HCT116 (cell line): ENCODE measurements around the gene TNRC18. TPM values are rescaled to one million over a fixed set of nuclear protein-coding genes. Genes with fewer than 3 reads are reported as not detected.

Experiments used
- ATAC-seq: fragments of 200-7000 bp; cut with Tn5 transposase; 2 replicates; pipeline ENCODE4 v1.9.1; 2020; ENCODE audit warnings: mild to moderate bottlenecking, moderate library complexity
- BruUV-seq: library from RNA; stranded (reverse); fragments of 400-500 nt; replicated peaks from 2 replicates; lab custom pipeline; 2021; lab: Mats Ljungman, UMichigan
- CTCF ChIA-PET: fragments of 300-600 bp; sonication (Branson Sonifier 250); formaldehyde crosslinking; loops from one replicate; lab custom pipeline; 2021; ENCODE audit warnings: antibody characterized with exemption; lab: Charles Lee
- POLR2A ChIA-PET: fragments of 300-600, 350-600 bp; sonication (Branson Sonifier 250); formaldehyde crosslinking; loops from one replicate; lab custom pipeline; 2021; ENCODE audit warnings: antibody characterized with exemption; lab: Charles Lee
- RAD21 ChIA-PET, 2 experiments: fragments of 300-600 bp; sonication (Branson Sonifier 250); formaldehyde crosslinking; loops; one replicate each; lab custom pipeline; 2023; ENCODE audit warnings: low total read pairs in 2 of 2; ENCODE audit not compliant: uncharacterized antibody in 2 of 2, unreplicated experiment in 2 of 2, low non-redundant PET in 1 of 2; lab: Charles Lee
- DNase-seq: peaks from one replicate; pipeline ENCODE4 v3.0.0-alpha.2; 2010; ENCODE audit warnings: low read depth, low spot score
- H2AFZ ChIP-seq: fragments of 200-600 bp; shearing (Covaris generic), sonication (generic); 2 replicates; pipeline ENCODE4 v1.6.1; 2017; ENCODE audit warnings: low read depth, mixed run types, mixed read lengths, antibody characterized with exemption, low read length; ENCODE audit not compliant: poor library complexity, severe bottlenecking
- H3K27ac ChIP-seq: 2 replicates; pipeline ENCODE4 v1.5.1; 2012; ENCODE audit warnings: low read depth, low read length
- H3K27me3 ChIP-seq: fragments of 200-600 bp; sonication (generic); 2 replicates; pipeline ENCODE4 v1.6.1; 2016; ENCODE audit warnings: mixed run types, low read length, mixed read lengths; ENCODE audit not compliant: insufficient read depth
- H3K36me3 ChIP-seq, 2 experiments: fragments of 200-500 bp in 1 of 2; fragments of 200-600 bp in 1 of 2; sonication (Bioruptor generic) in 1 of 2; sonication (generic) in 1 of 2; 2 replicates each; pipeline versions ENCODE4 v1.5.1 to v1.6.1; 2014 to 2016; ENCODE audit warnings: low read length in 2 of 2, inconsistent platforms in 1 of 2, mixed read lengths in 1 of 2, mixed run types in 1 of 2; ENCODE audit not compliant: insufficient read depth in 2 of 2, control insufficient read depth in 1 of 2
- H3K4me1 ChIP-seq, 2 experiments: fragments of 200-600 bp in 1 of 2; sonication (generic) in 1 of 2; 2 replicates each; pipeline versions ENCODE4 v1.5.1 to v1.6.1; 2012 to 2017; ENCODE audit warnings: low read length in 2 of 2, inconsistent platforms in 1 of 2, mild to moderate bottlenecking in 1 of 2, mixed read lengths in 1 of 2, mixed run types in 1 of 2, moderate library complexity in 1 of 2; ENCODE audit not compliant: insufficient read depth in 2 of 2, control insufficient read depth in 1 of 2
- H3K4me2 ChIP-seq: fragments of 200-600 bp; sonication (generic); 2 replicates; pipeline ENCODE4 v1.6.1; 2017; ENCODE audit warnings: mixed run types, low read length, mixed read lengths
- H3K4me3 ChIP-seq, 2 experiments: fragments of 200-600 bp in 1 of 2; sonication (generic) in 1 of 2; replicated peaks in 1 of 2; 2 replicates each; pipeline ENCODE4 v1.5.1; 2011 to 2016; ENCODE audit warnings: low read length in 2 of 2, control low read depth in 1 of 2, low read depth in 1 of 2, mild to moderate bottlenecking in 1 of 2, mixed read lengths in 1 of 2, mixed run types in 1 of 2
- H3K79me2 ChIP-seq: fragments of 200-600 bp; sonication (generic); 2 replicates; pipeline ENCODE4 v1.6.1; 2017; ENCODE audit warnings: mild to moderate bottlenecking, mixed run types, low read length, moderate library complexity, mixed read lengths; ENCODE audit not compliant: insufficient read depth
- H3K9ac ChIP-seq: fragments of 200-600 bp; sonication (generic); 2 replicates; pipeline ENCODE4 v1.6.1; 2016; ENCODE audit warnings: low read length, mixed read lengths
- H3K9me2 ChIP-seq: fragments of 200-600 bp; sonication (generic), shearing (Covaris generic); 2 replicates; pipeline ENCODE4 v1.6.1; 2017; ENCODE audit warnings: mixed run types, mild to moderate bottlenecking, moderate library complexity; ENCODE audit not compliant: insufficient read depth
- H3K9me3 ChIP-seq, 2 experiments: fragments of 200-500 bp in 1 of 2; fragments of 200-600 bp in 1 of 2; sonication (Bioruptor generic) in 1 of 2; sonication (generic) in 1 of 2; 2 replicates each; pipeline ENCODE4 v1.6.1; 2014 to 2017; ENCODE audit warnings: low read length in 2 of 2, mixed read lengths in 2 of 2, inconsistent platforms in 1 of 2, low read depth in 1 of 2, mild to moderate bottlenecking in 1 of 2, mixed run types in 1 of 2, moderate library complexity in 1 of 2; ENCODE audit not compliant: control insufficient read depth in 1 of 2, insufficient read depth in 1 of 2
- H4K20me1 ChIP-seq: fragments of 200-600 bp; sonication (generic), shearing (Covaris generic); 2 replicates; pipeline ENCODE4 v1.6.1; 2017; ENCODE audit warnings: mixed run types, mild to moderate bottlenecking, moderate library complexity; ENCODE audit not compliant: insufficient read depth
- CBX3 ChIP-seq: IDR thresholded peaks from 2 replicates; pipeline ENCODE4 v1.6.1; 2012; ENCODE audit warnings: low read depth
- EZH2 ChIP-seq: fragments of 200-600 bp; sonication (generic); IDR thresholded peaks from 2 replicates; pipeline ENCODE4 v1.6.1; 2017; ENCODE audit warnings: antibody characterized with exemption, mixed run types
- EZH2phosphoT487 ChIP-seq: fragments of 200-600 bp; IDR thresholded peaks from 2 replicates; pipeline ENCODE4 v1.6.1; 2018; ENCODE audit warnings: antibody characterized with exemption, borderline replicate concordance
- FOSL1 ChIP-seq: IDR thresholded peaks from 2 replicates; pipeline ENCODE4 v1.6.1; 2012; ENCODE audit warnings: low read depth
- JUND ChIP-seq: IDR thresholded peaks from 2 replicates; pipeline ENCODE4 v1.6.1; 2012
- POLR2A ChIP-seq: IDR thresholded peaks from 2 replicates; pipeline ENCODE4 v1.7.0; 2011; ENCODE audit warnings: borderline replicate concordance; ENCODE audit not compliant: insufficient read depth, insufficient read length; ENCODE audit errors: extremely low read depth
- POLR2AphosphoS5 ChIP-seq: IDR thresholded peaks from 2 replicates; pipeline ENCODE4 v1.6.1; 2011; ENCODE audit warnings: mild to moderate bottlenecking, low read depth, low read length, moderate library complexity
- RAD21 ChIP-seq: IDR thresholded peaks from 2 replicates; pipeline ENCODE4 v1.6.1; 2012; ENCODE audit warnings: low read depth, mild to moderate bottlenecking
- SIN3A ChIP-seq: IDR thresholded peaks from 2 replicates; pipeline ENCODE4 v1.6.1; 2012; ENCODE audit warnings: low read depth
- SP1 ChIP-seq: IDR thresholded peaks from 2 replicates; pipeline ENCODE4 v1.6.1; 2012; ENCODE audit warnings: low read depth
- TCF7L2 ChIP-seq: IDR thresholded peaks from 2 replicates; pipeline ENCODE4 v1.7.0; 2011; ENCODE audit warnings: borderline replicate concordance, inconsistent platforms; ENCODE audit not compliant: insufficient read depth, insufficient read length; ENCODE audit errors: extremely low read depth
- YY1 ChIP-seq: IDR thresholded peaks from 2 replicates; pipeline ENCODE4 v1.6.1; 2011; ENCODE audit warnings: low read length, low read depth, moderate library complexity, mild to moderate bottlenecking; ENCODE audit not compliant: insufficient replicate concordance; ENCODE audit errors: extremely low read depth
- ZFX ChIP-seq: fragments of 450-650 bp; IDR thresholded peaks from 2 replicates; pipeline ENCODE4 v1.6.1; 2017
- ZNF274 ChIP-seq: fragments of 200-500 bp; sonication (Bioruptor generic); IDR thresholded peaks from 2 replicates; pipeline ENCODE4 v1.6.1; 2014; ENCODE audit warnings: mild to moderate bottlenecking, low read depth, low read length, inconsistent platforms
- intact Hi-C: fragments of 100-400 bp; cut with micrococcal nuclease; formaldehyde crosslinking; loops from 2 replicates; pipeline ENCODE4 v1.10.0; 2022
- total RNA-seq: library from RNA; stranded (reverse); gene quantifications from one replicate; pipeline ENCODE4 v1.2.1, GENCODE V29; 2021; ENCODE audit not compliant: unreplicated experiment
- TF ChIP-seq, protein P1 (sequence below): IDR thresholded peaks from 2 replicates; pipeline ENCODE4 v1.6.1; 2011; ENCODE audit warnings: mild to moderate bottlenecking, low read length, moderate library complexity; ENCODE audit not compliant: insufficient replicate concordance; ENCODE audit errors: extremely low read depth
- TF ChIP-seq, protein P2 (sequence below): IDR thresholded peaks from 2 replicates; pipeline ENCODE4 v1.6.1; 2012
- TF ChIP-seq, protein P3 (sequence below), 3 experiments: fragments of 200-600 bp in 1 of 3; sonication (generic) in 1 of 3; IDR thresholded peaks in 2 of 3; conservative IDR thresholded peaks in 1 of 3; 2 replicates each; pipeline ENCODE4 v1.5.1; 2012 to 2017; ENCODE audit warnings: low read depth in 2 of 3, low read length in 2 of 3, antibody characterized with exemption in 1 of 3, borderline replicate concordance in 1 of 3, control low read depth in 1 of 3, mild to moderate bottlenecking in 1 of 3, mixed read lengths in 1 of 3, mixed run types in 1 of 3, moderate library complexity in 1 of 3; ENCODE audit not compliant: insufficient read depth in 1 of 3
- TF ChIP-seq, protein P4 (sequence below): IDR thresholded peaks from 2 replicates; pipeline ENCODE4 v1.6.1; 2012
- TF ChIP-seq, protein P5 (sequence below): IDR thresholded peaks from 2 replicates; pipeline ENCODE4 v1.6.1; 2012; ENCODE audit warnings: low read depth

The TNRC18 gene
- total RNA-seq, 1 experiment from 2014 or later: 101 TPM

DNA sequence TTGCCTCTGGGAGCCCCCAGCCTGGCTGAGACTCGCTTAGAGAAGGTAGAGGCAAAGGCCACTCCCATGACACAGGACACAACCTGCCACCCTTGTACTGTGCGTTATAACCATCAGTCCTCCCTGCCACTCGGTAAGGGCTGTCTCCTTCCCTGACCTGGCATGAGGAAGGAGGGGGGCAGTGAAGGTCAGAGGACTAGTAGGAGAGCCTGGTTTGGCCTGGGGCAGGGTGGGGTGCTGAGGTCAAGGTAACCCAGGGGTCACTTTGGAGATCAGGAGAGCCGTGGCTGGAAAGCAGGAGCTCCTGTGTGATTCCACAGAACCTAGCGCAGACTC is 6.9 kb upstream of the TNRC18 start:
- peak overlapping the region; percentile 98 for H3K9ac ChIP-seq
- peaks cover 0 to 4% of the 10 kb centered on the region in 2 experiments; a peak in 1 of 4 replicates for H3K9me3 ChIP-seq
- H3K4me3 ChIP-seq: no peak overlapping the region
- TF ChIP-seq CBX3: no peak
- no peak for TF ChIP-seq ZNF274
- no peak for TF ChIP-seq EZH2
- TF ChIP-seq, protein P1, sequence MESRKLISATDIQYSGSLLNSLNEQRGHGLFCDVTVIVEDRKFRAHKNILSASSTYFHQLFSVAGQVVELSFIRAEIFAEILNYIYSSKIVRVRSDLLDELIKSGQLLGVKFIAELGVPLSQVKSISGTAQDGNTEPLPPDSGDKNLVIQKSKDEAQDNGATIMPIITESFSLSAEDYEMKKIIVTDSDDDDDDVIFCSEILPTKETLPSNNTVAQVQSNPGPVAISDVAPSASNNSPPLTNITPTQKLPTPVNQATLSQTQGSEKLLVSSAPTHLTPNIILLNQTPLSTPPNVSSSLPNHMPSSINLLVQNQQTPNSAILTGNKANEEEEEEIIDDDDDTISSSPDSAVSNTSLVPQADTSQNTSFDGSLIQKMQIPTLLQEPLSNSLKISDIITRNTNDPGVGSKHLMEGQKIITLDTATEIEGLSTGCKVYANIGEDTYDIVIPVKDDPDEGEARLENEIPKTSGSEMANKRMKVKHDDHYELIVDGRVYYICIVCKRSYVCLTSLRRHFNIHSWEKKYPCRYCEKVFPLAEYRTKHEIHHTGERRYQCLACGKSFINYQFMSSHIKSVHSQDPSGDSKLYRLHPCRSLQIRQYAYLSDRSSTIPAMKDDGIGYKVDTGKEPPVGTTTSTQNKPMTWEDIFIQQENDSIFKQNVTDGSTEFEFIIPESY: no peak
- no peak for TF ChIP-seq POLR2A
- no peak for TF ChIP-seq FOSL1
- TF ChIP-seq SP1: no peak
- TF ChIP-seq EZH2phosphoT487: no peak
- TF ChIP-seq JUND: no peak
- TF ChIP-seq, protein P2, sequence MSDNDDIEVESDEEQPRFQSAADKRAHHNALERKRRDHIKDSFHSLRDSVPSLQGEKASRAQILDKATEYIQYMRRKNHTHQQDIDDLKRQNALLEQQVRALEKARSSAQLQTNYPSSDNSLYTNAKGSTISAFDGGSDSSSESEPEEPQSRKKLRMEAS: no peak
- TF ChIP-seq, protein P3, sequence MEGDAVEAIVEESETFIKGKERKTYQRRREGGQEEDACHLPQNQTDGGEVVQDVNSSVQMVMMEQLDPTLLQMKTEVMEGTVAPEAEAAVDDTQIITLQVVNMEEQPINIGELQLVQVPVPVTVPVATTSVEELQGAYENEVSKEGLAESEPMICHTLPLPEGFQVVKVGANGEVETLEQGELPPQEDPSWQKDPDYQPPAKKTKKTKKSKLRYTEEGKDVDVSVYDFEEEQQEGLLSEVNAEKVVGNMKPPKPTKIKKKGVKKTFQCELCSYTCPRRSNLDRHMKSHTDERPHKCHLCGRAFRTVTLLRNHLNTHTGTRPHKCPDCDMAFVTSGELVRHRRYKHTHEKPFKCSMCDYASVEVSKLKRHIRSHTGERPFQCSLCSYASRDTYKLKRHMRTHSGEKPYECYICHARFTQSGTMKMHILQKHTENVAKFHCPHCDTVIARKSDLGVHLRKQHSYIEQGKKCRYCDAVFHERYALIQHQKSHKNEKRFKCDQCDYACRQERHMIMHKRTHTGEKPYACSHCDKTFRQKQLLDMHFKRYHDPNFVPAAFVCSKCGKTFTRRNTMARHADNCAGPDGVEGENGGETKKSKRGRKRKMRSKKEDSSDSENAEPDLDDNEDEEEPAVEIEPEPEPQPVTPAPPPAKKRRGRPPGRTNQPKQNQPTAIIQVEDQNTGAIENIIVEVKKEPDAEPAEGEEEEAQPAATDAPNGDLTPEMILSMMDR (IDR thresholded peaks at IDR 0.05 in 2 of 3, conservative IDR thresholded peaks at IDR 0.05 in 1 of 3; ENCODE audit: borderline replicate concordance in 1 of 3, insufficient read depth in 1 of 3, low read depth in 2 of 3, low read length in 2 of 3): no peak
- TF ChIP-seq, protein P4, sequence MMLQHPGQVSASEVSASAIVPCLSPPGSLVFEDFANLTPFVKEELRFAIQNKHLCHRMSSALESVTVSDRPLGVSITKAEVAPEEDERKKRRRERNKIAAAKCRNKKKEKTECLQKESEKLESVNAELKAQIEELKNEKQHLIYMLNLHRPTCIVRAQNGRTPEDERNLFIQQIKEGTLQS: no peak
- no peak for TF ChIP-seq SIN3A
- no peak for TF ChIP-seq YY1
- TF ChIP-seq ZFX: no peak
- TF ChIP-seq, protein P5, sequence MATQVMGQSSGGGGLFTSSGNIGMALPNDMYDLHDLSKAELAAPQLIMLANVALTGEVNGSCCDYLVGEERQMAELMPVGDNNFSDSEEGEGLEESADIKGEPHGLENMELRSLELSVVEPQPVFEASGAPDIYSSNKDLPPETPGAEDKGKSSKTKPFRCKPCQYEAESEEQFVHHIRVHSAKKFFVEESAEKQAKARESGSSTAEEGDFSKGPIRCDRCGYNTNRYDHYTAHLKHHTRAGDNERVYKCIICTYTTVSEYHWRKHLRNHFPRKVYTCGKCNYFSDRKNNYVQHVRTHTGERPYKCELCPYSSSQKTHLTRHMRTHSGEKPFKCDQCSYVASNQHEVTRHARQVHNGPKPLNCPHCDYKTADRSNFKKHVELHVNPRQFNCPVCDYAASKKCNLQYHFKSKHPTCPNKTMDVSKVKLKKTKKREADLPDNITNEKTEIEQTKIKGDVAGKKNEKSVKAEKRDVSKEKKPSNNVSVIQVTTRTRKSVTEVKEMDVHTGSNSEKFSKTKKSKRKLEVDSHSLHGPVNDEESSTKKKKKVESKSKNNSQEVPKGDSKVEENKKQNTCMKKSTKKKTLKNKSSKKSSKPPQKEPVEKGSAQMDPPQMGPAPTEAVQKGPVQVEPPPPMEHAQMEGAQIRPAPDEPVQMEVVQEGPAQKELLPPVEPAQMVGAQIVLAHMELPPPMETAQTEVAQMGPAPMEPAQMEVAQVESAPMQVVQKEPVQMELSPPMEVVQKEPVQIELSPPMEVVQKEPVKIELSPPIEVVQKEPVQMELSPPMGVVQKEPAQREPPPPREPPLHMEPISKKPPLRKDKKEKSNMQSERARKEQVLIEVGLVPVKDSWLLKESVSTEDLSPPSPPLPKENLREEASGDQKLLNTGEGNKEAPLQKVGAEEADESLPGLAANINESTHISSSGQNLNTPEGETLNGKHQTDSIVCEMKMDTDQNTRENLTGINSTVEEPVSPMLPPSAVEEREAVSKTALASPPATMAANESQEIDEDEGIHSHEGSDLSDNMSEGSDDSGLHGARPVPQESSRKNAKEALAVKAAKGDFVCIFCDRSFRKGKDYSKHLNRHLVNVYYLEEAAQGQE: no peak
- no peak for TF ChIP-seq RAD21
- no peak for TF ChIP-seq POLR2AphosphoS5
- no peak for TF ChIP-seq TCF7L2
- DNase-seq (no peak), ATAC-seq (no peak)
- H3K27me3 ChIP-seq: no peaks in the 10 kb centered on the region
- no peaks in the 10 kb centered on the region for H3K9me2 ChIP-seq
- ChIA-PET CTCF (no interaction called here), POLR2A (interaction anchor here (0.6 kb wide), 2 partner anchors 15 to 853 kb away, joined by 3 read pairs; no protein-coding TSS in a partner anchor), RAD21 (no interaction called here)
- H3K27ac ChIP-seq: peak overlapping the region; percentile 98
- intact Hi-C loops: no loop called here
- no peak overlapping the region for H2AFZ ChIP-seq
- no TSS peak for BruUV-seq
- peaks cover 38% of the 10 kb centered on the region for H3K79me2 ChIP-seq
- H3K4me1 ChIP-seq: peaks cover 25 to 55% of the 10 kb centered on the region in 2 experiments
- H3K36me3 ChIP-seq: 0 out of 4 replicates have a peak, but pooled peaks cover 0 to 5% of the 10 kb centered on the region in 2 experiments
- H4K20me1 ChIP-seq: no peaks in the 10 kb centered on the region
- H3K4me2 ChIP-seq: peak overlapping the region; percentile 98
